ENCODE results near the gene BMP7.

The BMP7 gene

DNA sequence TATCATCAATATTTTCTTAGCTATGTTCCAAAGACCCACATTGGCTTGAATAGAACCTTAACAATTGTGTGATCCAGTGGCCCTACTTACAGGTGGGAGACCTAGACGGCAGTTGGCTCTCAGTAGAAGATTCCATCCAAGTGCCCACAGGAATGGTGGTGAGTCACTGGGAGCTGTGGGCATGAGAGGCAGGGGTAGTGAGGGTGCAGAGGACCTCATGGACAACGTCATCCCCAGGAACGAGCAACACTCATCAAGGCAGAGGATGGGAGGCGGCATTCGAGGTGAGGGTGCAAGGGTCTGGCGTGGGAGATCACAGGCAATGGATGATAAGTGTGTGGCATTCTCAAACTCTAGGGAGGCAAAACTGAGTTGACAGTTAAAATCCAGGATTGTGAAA is 45.7 kb upstream of the BMP7 start (continued):
- TF ChIP-seq, protein P1, sequence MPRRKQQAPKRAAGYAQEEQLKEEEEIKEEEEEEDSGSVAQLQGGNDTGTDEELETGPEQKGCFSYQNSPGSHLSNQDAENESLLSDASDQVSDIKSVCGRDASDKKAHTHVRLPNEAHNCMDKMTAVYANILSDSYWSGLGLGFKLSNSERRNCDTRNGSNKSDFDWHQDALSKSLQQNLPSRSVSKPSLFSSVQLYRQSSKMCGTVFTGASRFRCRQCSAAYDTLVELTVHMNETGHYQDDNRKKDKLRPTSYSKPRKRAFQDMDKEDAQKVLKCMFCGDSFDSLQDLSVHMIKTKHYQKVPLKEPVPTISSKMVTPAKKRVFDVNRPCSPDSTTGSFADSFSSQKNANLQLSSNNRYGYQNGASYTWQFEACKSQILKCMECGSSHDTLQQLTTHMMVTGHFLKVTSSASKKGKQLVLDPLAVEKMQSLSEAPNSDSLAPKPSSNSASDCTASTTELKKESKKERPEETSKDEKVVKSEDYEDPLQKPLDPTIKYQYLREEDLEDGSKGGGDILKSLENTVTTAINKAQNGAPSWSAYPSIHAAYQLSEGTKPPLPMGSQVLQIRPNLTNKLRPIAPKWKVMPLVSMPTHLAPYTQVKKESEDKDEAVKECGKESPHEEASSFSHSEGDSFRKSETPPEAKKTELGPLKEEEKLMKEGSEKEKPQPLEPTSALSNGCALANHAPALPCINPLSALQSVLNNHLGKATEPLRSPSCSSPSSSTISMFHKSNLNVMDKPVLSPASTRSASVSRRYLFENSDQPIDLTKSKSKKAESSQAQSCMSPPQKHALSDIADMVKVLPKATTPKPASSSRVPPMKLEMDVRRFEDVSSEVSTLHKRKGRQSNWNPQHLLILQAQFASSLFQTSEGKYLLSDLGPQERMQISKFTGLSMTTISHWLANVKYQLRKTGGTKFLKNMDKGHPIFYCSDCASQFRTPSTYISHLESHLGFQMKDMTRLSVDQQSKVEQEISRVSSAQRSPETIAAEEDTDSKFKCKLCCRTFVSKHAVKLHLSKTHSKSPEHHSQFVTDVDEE (CRISPR knock-in tag; IDR thresholded peaks at IDR 0.05) = no peak
- TF ChIP-seq ISL1 (CRISPR knock-in tag; IDR thresholded peaks at IDR 0.05) = no peak
- TF ChIP-seq SNAI2 (CRISPR knock-in tag; IDR thresholded peaks at IDR 0.05) = no peak
- TF ChIP-seq ZNF8 (CRISPR knock-in tag; IDR thresholded peaks at IDR 0.05) = no peak
- TF ChIP-seq CSDC2 (CRISPR knock-in tag; IDR thresholded peaks at IDR 0.05) = no peak

DNA sequence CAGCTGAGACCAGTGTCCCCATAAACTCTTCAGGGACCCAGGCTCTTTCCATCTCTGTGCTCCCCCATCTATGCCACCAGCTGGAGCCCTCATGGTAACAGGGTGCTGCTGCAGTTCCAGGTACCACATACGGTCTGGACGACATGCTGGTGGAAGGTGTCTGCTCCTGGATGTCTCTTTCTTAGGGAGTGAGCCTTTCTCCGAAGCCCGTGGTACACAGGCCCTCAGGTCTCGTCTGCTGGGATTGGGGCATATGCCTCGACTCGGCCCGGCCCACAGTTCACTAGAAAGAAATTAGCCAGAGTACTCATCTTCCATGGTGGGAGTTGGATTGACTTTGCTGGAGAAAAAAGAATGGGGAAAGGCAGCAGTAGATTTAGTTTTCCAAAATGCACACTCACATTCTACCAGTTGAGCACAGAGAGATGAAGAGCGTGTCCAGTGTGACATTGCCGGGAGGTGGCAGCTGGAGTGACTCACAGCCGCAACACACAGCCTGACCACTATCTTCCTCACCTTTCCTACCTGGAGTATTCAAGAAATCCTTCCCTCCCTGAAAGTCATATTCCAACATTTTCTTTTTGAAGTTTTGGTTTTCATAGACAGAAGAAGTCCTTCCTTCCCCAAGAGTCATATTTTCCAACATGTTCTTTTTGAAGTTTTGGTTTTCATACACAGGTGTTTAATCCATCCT is 44.5 kb upstream of the BMP7 start:
- no peak for ATAC-seq
- TF ChIP-seq ZFP3 (CRISPR knock-in tag; IDR thresholded peaks at IDR 0.05) (no peak), ZFP30 (CRISPR knock-in tag; IDR thresholded peaks at IDR 0.05) (no peak), GLIS3 (CRISPR knock-in tag; IDR thresholded peaks at IDR 0.05) (no peak), SNAI2 (CRISPR knock-in tag; IDR thresholded peaks at IDR 0.05) (no peak), TOX (CRISPR knock-in tag; IDR thresholded peaks at IDR 0.05; ENCODE audit: borderline replicate concordance) (no peak), ZNF565 (CRISPR knock-in tag; conservative IDR thresholded peaks at IDR 0.05; ENCODE audit: low read depth) (no peak), BACH2 (CRISPR knock-in tag; IDR thresholded peaks at IDR 0.05; ENCODE audit: borderline replicate concordance) (no peak), CSDC2 (CRISPR knock-in tag; IDR thresholded peaks at IDR 0.05) (no peak), ISL1 (CRISPR knock-in tag; IDR thresholded peaks at IDR 0.05) (no peak), TCF4 (CRISPR knock-in tag; IDR thresholded peaks at IDR 0.05; ENCODE audit: borderline replicate concordance) (no peak), ARNTL (CRISPR knock-in tag; IDR thresholded peaks at IDR 0.05; ENCODE audit: borderline replicate concordance, low read depth) (no peak), RARB (CRISPR knock-in tag; IDR thresholded peaks at IDR 0.05) (no peak), ESRRG (CRISPR knock-in tag; IDR thresholded peaks at IDR 0.05) (no peak)
- TF ChIP-seq, protein P2, sequence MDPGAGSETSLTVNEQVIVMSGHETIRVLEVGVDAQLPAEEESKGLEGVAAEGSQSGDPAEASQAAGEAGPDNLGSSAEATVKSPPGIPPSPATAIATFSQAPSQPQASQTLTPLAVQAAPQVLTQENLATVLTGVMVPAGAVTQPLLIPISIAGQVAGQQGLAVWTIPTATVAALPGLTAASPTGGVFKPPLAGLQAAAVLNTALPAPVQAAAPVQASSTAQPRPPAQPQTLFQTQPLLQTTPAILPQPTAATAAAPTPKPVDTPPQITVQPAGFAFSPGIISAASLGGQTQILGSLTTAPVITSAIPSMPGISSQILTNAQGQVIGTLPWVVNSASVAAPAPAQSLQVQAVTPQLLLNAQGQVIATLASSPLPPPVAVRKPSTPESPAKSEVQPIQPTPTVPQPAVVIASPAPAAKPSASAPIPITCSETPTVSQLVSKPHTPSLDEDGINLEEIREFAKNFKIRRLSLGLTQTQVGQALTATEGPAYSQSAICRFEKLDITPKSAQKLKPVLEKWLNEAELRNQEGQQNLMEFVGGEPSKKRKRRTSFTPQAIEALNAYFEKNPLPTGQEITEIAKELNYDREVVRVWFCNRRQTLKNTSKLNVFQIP (CRISPR knock-in tag; IDR thresholded peaks at IDR 0.05; ENCODE audit: borderline replicate concordance, low read depth) = no peak
- TF ChIP-seq, protein P1 (CRISPR knock-in tag; IDR thresholded peaks at IDR 0.05) = no peak

DNA sequence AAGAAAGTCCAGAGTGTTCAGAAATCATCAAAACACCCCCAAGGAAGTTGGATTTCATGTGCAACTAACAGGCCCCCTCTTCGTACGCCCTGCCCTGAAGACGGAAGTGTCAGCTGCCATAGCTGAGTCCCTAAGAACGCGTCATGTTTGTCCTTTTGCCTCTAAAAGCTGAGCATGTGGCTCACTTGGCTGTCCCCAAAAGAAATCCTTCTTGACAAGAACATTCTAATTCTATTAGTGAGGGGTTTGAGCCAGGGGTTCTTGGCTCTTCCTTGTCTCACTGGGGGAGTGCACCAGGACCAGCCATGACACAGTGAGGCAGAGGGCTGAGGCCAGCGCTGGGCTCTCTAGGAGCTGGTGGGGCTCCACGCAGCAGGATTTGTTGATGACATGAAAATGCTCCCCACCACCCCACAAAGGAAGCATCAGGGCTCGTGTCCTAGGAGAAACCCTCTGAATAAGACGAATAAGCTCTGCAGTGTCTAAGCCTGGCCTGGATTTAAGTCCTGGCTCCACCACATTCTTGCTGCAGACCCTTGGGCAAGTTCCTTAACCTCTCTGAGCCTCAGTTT is 43.2 kb upstream of the BMP7 start:
- TF ChIP-seq RARB (CRISPR knock-in tag; IDR thresholded peaks at IDR 0.05) (no peak), ARNTL (CRISPR knock-in tag; IDR thresholded peaks at IDR 0.05; ENCODE audit: borderline replicate concordance, low read depth) (no peak)
- ATAC-seq = no peak

DNA sequence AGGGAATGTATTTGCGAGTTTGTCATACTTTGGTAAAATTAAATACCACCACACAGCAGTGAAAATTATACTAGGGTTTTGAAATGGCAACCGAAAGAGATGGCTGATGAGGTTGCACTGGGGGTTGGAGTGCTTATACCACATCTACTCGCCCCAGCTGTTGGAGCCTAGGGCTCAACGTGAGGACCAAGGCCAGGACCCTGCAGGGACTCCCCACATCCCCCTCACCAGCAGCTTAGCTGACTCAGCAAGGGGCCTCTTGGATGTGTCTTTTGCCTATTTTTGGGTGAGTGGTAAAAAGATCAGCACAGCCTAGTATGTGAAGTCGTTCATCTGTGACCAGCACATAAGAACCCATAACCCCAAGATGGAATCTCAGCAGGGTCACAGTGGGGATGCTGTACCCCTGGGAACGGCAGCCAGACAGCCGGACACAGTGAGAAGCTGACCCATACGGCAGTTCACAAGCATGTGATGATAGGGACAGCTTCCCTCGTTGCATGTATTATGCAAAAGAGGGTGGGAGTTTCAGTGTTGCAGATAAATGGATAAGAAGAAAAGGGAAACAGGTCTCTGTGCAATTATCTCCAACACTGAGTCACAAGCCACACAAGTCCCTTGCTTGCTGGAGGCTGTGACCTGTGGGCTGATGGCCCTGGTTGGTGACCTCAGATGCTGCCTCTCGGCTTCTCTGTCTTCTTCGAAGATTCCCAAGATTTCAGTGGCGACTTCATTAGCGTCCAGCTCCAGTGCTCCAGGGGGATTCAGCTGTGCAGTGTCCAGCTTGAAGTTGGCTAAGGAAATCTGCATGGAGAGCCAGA is 42.2 kb upstream of the BMP7 start:
- no peak for TF ChIP-seq ZNF565 (CRISPR knock-in tag; conservative IDR thresholded peaks at IDR 0.05; ENCODE audit: low read depth)
- TF ChIP-seq ESRRG (CRISPR knock-in tag; IDR thresholded peaks at IDR 0.05) = no peak
- no peak for ATAC-seq

DNA sequence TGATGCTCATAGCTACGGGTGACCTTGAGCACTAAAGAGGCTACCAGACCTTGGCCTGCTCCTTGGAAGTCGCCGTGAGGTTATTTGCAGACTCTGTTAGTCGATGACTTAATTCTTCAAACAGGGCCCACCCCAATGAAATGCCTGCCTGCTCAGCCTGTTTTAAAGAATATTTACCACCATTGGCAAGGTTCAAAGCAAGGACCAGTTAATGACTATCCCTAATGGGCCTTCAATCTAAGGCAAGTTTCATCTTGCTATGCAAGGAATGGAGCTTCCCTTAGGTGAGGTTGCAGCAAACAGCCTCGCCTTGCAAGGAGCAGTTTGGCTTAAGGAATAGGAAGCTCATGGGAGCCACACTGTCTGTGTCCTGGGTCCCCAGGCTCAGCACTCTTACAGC is 40.3 kb upstream of the BMP7 start:
- no peak for ATAC-seq
- TF ChIP-seq GLIS3 (CRISPR knock-in tag; IDR thresholded peaks at IDR 0.05) = no peak
- TF ChIP-seq, protein P2 (CRISPR knock-in tag; IDR thresholded peaks at IDR 0.05; ENCODE audit: borderline replicate concordance, low read depth) = no peak
- TF ChIP-seq PPARA (CRISPR knock-in tag; IDR thresholded peaks at IDR 0.05; ENCODE audit: borderline replicate concordance) = no peak
- TF ChIP-seq, protein P1 (CRISPR knock-in tag; IDR thresholded peaks at IDR 0.05) = no peak
- TF ChIP-seq ZNF70 (CRISPR knock-in tag; IDR thresholded peaks at IDR 0.05) = no peak
- TF ChIP-seq ZNF565 (CRISPR knock-in tag; conservative IDR thresholded peaks at IDR 0.05; ENCODE audit: low read depth) = no peak
- no peak for TF ChIP-seq TOX (CRISPR knock-in tag; IDR thresholded peaks at IDR 0.05; ENCODE audit: borderline replicate concordance)
- TF ChIP-seq ZFP30 (CRISPR knock-in tag; IDR thresholded peaks at IDR 0.05) = no peak
- TF ChIP-seq ISL1 (CRISPR knock-in tag; IDR thresholded peaks at IDR 0.05) = no peak
- TF ChIP-seq RARB (CRISPR knock-in tag; IDR thresholded peaks at IDR 0.05) = no peak
